ENCODE data around the gene CSRP2.
A peak's percentile ranks its signal among the peaks of the same experiment; 100 is the strongest.

Gene CSRP2

GRCh38 chr12:76878899-76879709, at the start of gene CSRP2:
Gene CSRP2 (minus strand): TSS chr12:76879019. CDS start chr12:76866260, 12,759 bp downstream.
- DNase-seq = peak; percentile 63

GRCh38 chr12:76927170-76927784, 48.5 kb upstream of the CSRP2 start:
- DNase-seq = no peak

- no peak for DNase-seq
Measured at GRCh38 chr12:76925135-76925534, 46.3 kb upstream of the CSRP2 start.

GRCh38 chr12:76922866-76923265, 44.0 kb upstream of the CSRP2 start:
- no peak for DNase-seq

- DNase-seq = no peak
Measured at GRCh38 chr12:76921891-76922664, 43.3 kb upstream of the CSRP2 start.

GRCh38 chr12:76921100-76921471, 42.3 kb upstream of the CSRP2 start:
- DNase-seq = no peak

- DNase-seq = no peak
Measured at GRCh38 chr12:76920172-76921099, 41.6 kb upstream of the CSRP2 start.

GRCh38 chr12:76919383-76920171, 40.8 kb upstream of the CSRP2 start:
- DNase-seq = no peak

- no peak for DNase-seq
Measured at GRCh38 chr12:76916170-76916540, 37.3 kb upstream of the CSRP2 start.

GRCh38 chr12:76915361-76916169, 36.7 kb upstream of the CSRP2 start:
- DNase-seq = no peak

- DNase-seq = no peak
Measured at GRCh38 chr12:76914102-76914859, 35.5 kb upstream of the CSRP2 start.

GRCh38 chr12:76909290-76909689, 30.5 kb upstream of the CSRP2 start:
- no peak for DNase-seq

GRCh38 chr12:76908303-76909017, 29.6 kb upstream of the CSRP2 start:
- no peak for DNase-seq

GRCh38 chr12:76901628-76902380, 23.0 kb upstream of the CSRP2 start:
- no peak for DNase-seq

GRCh38 chr12:76899522-76899921, 20.7 kb upstream of the CSRP2 start:
- DNase-seq = no peak

- DNase-seq = no peak
Measured at GRCh38 chr12:76898442-76898841, 19.6 kb upstream of the CSRP2 start.

GRCh38 chr12:76896274-76896673, 17.5 kb upstream of the CSRP2 start:
- no peak for DNase-seq

- DNase-seq = no peak
Measured at GRCh38 chr12:76895796-76896195, 17.0 kb upstream of the CSRP2 start.

GRCh38 chr12:76891609-76892008, 12.8 kb upstream of the CSRP2 start:
- DNase-seq = no peak
